Fibroblast of lung (primary cell): ENCODE results near the gene ACVR1C. TPM values are rescaled to one million over a fixed set of nuclear protein-coding genes. Genes with fewer than 3 reads are reported as not detected.

Experiments
- DNase-seq, 2 donors: peaks; one replicate each; pipeline versions ENCODE4 v3.0.0 to v3.0.0-alpha.2; 2010; ENCODE audit warnings: low read depth in 2 of 2
- H2AFZ ChIP-seq: 2 replicates; pipeline ENCODE4 v1.5.1; 2012; ENCODE audit warnings: low read length, control low read depth, inconsistent platforms
- H3K27ac ChIP-seq: 2 replicates; pipeline ENCODE4 v1.5.1; 2011; ENCODE audit warnings: low read length, control low read depth; ENCODE audit not compliant: insufficient read depth
- H3K27me3 ChIP-seq: 2 replicates; pipeline ENCODE4 v1.5.1; 2011; ENCODE audit warnings: mild to moderate bottlenecking, low read length; ENCODE audit not compliant: control insufficient read depth, insufficient read depth
- H3K36me3 ChIP-seq: 2 replicates; pipeline ENCODE4 v1.5.1; 2011; ENCODE audit warnings: low read length; ENCODE audit not compliant: control insufficient read depth, insufficient read depth
- H3K4me1 ChIP-seq: 2 replicates; pipeline ENCODE4 v1.5.1; 2011; ENCODE audit warnings: low read length; ENCODE audit not compliant: control insufficient read depth, insufficient read depth; ENCODE audit errors: extremely low read depth
- H3K4me2 ChIP-seq: 2 replicates; pipeline ENCODE4 v1.5.1; 2011; ENCODE audit warnings: low read length, control low read depth; ENCODE audit not compliant: insufficient read depth; ENCODE audit errors: extremely low read depth
- H3K4me3 ChIP-seq, 4 experiments: fragments of 200-600 bp in 1 of 4; sonication (generic) in 1 of 4; replicated peaks in 1 of 4; 2 replicates each; pipeline ENCODE4 v1.5.1; 2011 to 2016; ENCODE audit warnings: low read length in 4 of 4, low read depth in 3 of 4, mild to moderate bottlenecking in 3 of 4, control low read depth in 2 of 4, inconsistent platforms in 1 of 4, mixed read lengths in 1 of 4; ENCODE audit not compliant: insufficient read depth in 1 of 4; ENCODE audit errors: control extremely low read depth in 1 of 4
- H3K79me2 ChIP-seq: 2 replicates; pipeline ENCODE4 v1.5.1; 2012; ENCODE audit warnings: mild to moderate bottlenecking, low read length, inconsistent platforms; ENCODE audit not compliant: control insufficient read depth, insufficient read depth
- H3K9ac ChIP-seq: 2 replicates; pipeline ENCODE4 v1.5.1; 2011; ENCODE audit warnings: mild to moderate bottlenecking, low read length, control low read depth; ENCODE audit not compliant: insufficient read depth
- H3K9me3 ChIP-seq: 2 replicates; pipeline ENCODE4 v1.5.1; 2012; ENCODE audit warnings: low read depth, low read length; ENCODE audit not compliant: control insufficient read depth, insufficient read depth
- H4K20me1 ChIP-seq: 2 replicates; pipeline ENCODE4 v1.5.1; 2011; ENCODE audit warnings: low read length; ENCODE audit not compliant: control insufficient read depth, insufficient read depth; ENCODE audit errors: extremely low read depth
- CTCF ChIP-seq, 2 donors: IDR thresholded peaks in 1 of 2; conservative IDR thresholded peaks in 1 of 2; 1 replicate in 1 of 2; 2 replicates in 1 of 2; pipeline ENCODE4 v1.5.1; 2011 to 2012; ENCODE audit warnings: low read length in 2 of 2, control low read depth in 1 of 2, inconsistent platforms in 1 of 2, low read depth in 1 of 2, mild to moderate bottlenecking in 1 of 2
- EZH2 ChIP-seq: IDR thresholded peaks from 2 replicates; pipeline ENCODE4 v1.5.1; 2012; ENCODE audit warnings: low read length, control low read depth, mild to moderate bottlenecking; ENCODE audit errors: missing control alignments
- polyA plus RNA-seq, 2 donors: library from polyadenylated mRNA; depleted of rRNA in 1 of 2; stranded (reverse) in 1 of 2; unstranded in 1 of 2; fragments of >200 nt; gene quantifications; 2 replicates each; pipeline ENCODE4 v1.2.1, GENCODE V29; 2011 to 2012; ENCODE audit warnings: missing spikeins in 1 of 2
- total RNA-seq: library from RNA; depleted of rRNA; stranded (reverse); fragments of >200 nt; gene quantifications from 2 replicates; pipeline ENCODE4 v1.2.1, GENCODE V29; 2014

ACVR1C gene
- total and polyA plus RNA-seq, 2 donors (not counting 1 experiment from before 2014, with no cell fraction given), result 0.35 to 0.83 TPM

GRCh38 chr2:157479081-157480027, 149.3 kb downstream of the ACVR1C start:
- DNase-seq, result no peak
- Histone ChIP-seq H2AFZ (no peak overlapping the region), H4K20me1 (no peaks in the 10 kb centered on the region), H3K4me3 (no peak overlapping the region), H3K4me2 (no peak overlapping the region), H3K9me3 (no peaks in the 10 kb centered on the region), H3K79me2 (no peaks in the 10 kb centered on the region), H3K27me3 (no peaks in the 10 kb centered on the region), H3K9ac (no peak overlapping the region), H3K4me1 (no peaks in the 10 kb centered on the region), H3K27ac (no peak overlapping the region), H3K36me3 (no peaks in the 10 kb centered on the region)
- TF ChIP-seq EZH2 (no peak), CTCF (conservative IDR thresholded peaks at IDR 0.05 in 1 of 2, IDR thresholded peaks at IDR 0.05 in 1 of 2; ENCODE audit: low read depth in 1 of 2, low read length in 2 of 2) (no peak)

- no peaks in the 10 kb centered on the region for H3K36me3 ChIP-seq
- no peak overlapping the region for H2AFZ ChIP-seq
- no peak overlapping the region for H3K4me2 ChIP-seq
- no peak overlapping the region for H3K27ac ChIP-seq
- H3K9ac ChIP-seq, result no peak overlapping the region
- no peak overlapping the region for H3K4me3 ChIP-seq
- H3K27me3 ChIP-seq, result no peaks in the 10 kb centered on the region
- no peaks in the 10 kb centered on the region for H3K9me3 ChIP-seq
- no peaks in the 10 kb centered on the region for H3K79me2 ChIP-seq
- H4K20me1 ChIP-seq, result no peaks in the 10 kb centered on the region
- no peaks in the 10 kb centered on the region for H3K4me1 ChIP-seq
- TF ChIP-seq EZH2, result no peak
- no peak for TF ChIP-seq CTCF (conservative IDR thresholded peaks at IDR 0.05 in 1 of 2, IDR thresholded peaks at IDR 0.05 in 1 of 2; ENCODE audit: low read depth in 1 of 2, low read length in 2 of 2)
- no peak for DNase-seq
Measured at GRCh38 chr2:157477919-157478318, 150.7 kb downstream of the ACVR1C start.

- TF ChIP-seq EZH2, result no peak
- TF ChIP-seq CTCF (conservative IDR thresholded peaks at IDR 0.05 in 1 of 2, IDR thresholded peaks at IDR 0.05 in 1 of 2; ENCODE audit: low read depth in 1 of 2, low read length in 2 of 2), result no peak
- H3K9me3 ChIP-seq, result no peaks in the 10 kb centered on the region
- H3K4me3 ChIP-seq, result no peak overlapping the region
- peak in 1 of 2 donors; percentile 10 for DNase-seq
- H3K36me3 ChIP-seq, result no peaks in the 10 kb centered on the region
- H3K79me2 ChIP-seq, result no peaks in the 10 kb centered on the region
- H2AFZ ChIP-seq, result no peak overlapping the region
- no peaks in the 10 kb centered on the region for H4K20me1 ChIP-seq
- no peak overlapping the region for H3K27ac ChIP-seq
- H3K9ac ChIP-seq, result no peak overlapping the region
- no peaks in the 10 kb centered on the region for H3K27me3 ChIP-seq
- no peaks in the 10 kb centered on the region for H3K4me1 ChIP-seq
- H3K4me2 ChIP-seq, result no peak overlapping the region
Measured at GRCh38 chr2:157476953-157477709, 151.5 kb downstream of the ACVR1C start.
